WTC11 (cell line): ENCODE measurements around the gene CCDC167. TPM values are rescaled to one million over a fixed set of nuclear protein-coding genes. Genes with fewer than 3 reads are reported as not detected.

Source experiments
- ATAC-seq: fragments of 200-7000 bp; cut with Tn5 transposase; 2 replicates; pipeline ENCODE4 v1.10.0; 2021; ENCODE audit warnings: mild to moderate bottlenecking, moderate library complexity
- CTCF ChIA-PET: fragments of 300-600 bp; sonication (Branson Sonifier 250); formaldehyde crosslinking; loops from one replicate; lab custom pipeline; 2021; ENCODE audit warnings: antibody characterized with exemption; lab: Charles Lee
- POLR2A ChIA-PET: fragments of 350-600 bp; sonication (Branson Sonifier 250); formaldehyde crosslinking; loops from one replicate; lab custom pipeline; 2021; ENCODE audit warnings: antibody characterized with exemption; lab: Charles Lee
- DNase-seq: peaks from one replicate; pipeline ENCODE4 v3.0.0; 2021; ENCODE audit warnings: low spot score
- H3K27ac Mint-ChIP-seq: 2 replicates; pipeline ENCODE4 v1.8.0; 2021; ENCODE audit warnings: mixed read lengths
- H3K27me3 Mint-ChIP-seq: 2 replicates; pipeline ENCODE4 v1.8.0; 2021; ENCODE audit warnings: low read depth, mild to moderate bottlenecking, moderate library complexity, mixed read lengths
- H3K36me3 Mint-ChIP-seq: 2 replicates; pipeline ENCODE4 v1.8.0; 2021; ENCODE audit warnings: mixed read lengths
- H3K4me1 Mint-ChIP-seq: 2 replicates; pipeline ENCODE4 v1.8.0; 2022; ENCODE audit warnings: mixed read lengths
- H3K4me3 Mint-ChIP-seq: 2 replicates; pipeline ENCODE4 v1.8.0; 2021; ENCODE audit warnings: mild to moderate bottlenecking, moderate library complexity, mixed read lengths
- H3K9me3 Mint-ChIP-seq: 2 replicates; pipeline ENCODE4 v1.8.0; 2021; ENCODE audit warnings: mixed read lengths
- AR ChIP-seq: fragments of 250-450 bp; sonication (Bioruptor Pico); IDR thresholded peaks from 2 replicates; pipeline ENCODE4 v1.9.0; 2021; ENCODE audit warnings: mild to moderate bottlenecking
- FOXK1 ChIP-seq: sonication (generic); formaldehyde crosslinking; IDR thresholded peaks from 2 replicates; pipeline ENCODE4 v1.8.0; 2022; ENCODE audit warnings: mild to moderate bottlenecking, moderate library complexity, missing genetic modification reagents
- MYBL2 ChIP-seq: sonication (generic); formaldehyde crosslinking; IDR thresholded peaks from 2 replicates; pipeline ENCODE4 v1.8.1; 2023; ENCODE audit warnings: mild to moderate bottlenecking, moderate library complexity, missing genetic modification reagents
- NR1H2 ChIP-seq: sonication (generic); formaldehyde crosslinking; IDR thresholded peaks from 2 replicates; pipeline ENCODE4 v1.9.0; 2021; ENCODE audit warnings: mild to moderate bottlenecking, moderate library complexity, missing genetic modification reagents
- SMAD3 ChIP-seq: sonication (generic); formaldehyde crosslinking; IDR thresholded peaks from 2 replicates; pipeline ENCODE4 v1.8.0; 2022; ENCODE audit warnings: missing genetic modification reagents, mild to moderate bottlenecking, borderline replicate concordance
- SOX15 ChIP-seq: fragments of 250-450 bp; sonication (Bioruptor Pico); IDR thresholded peaks from 2 replicates; pipeline ENCODE4 v1.9.0; 2021; ENCODE audit warnings: mild to moderate bottlenecking
- STAT6 ChIP-seq: sonication (generic); formaldehyde crosslinking; conservative IDR thresholded peaks from 2 replicates; pipeline ENCODE4 v1.8.1; 2023; ENCODE audit warnings: mild to moderate bottlenecking, low read depth, missing genetic modification reagents, moderate library complexity
- ZNF317 ChIP-seq: sonication (generic); formaldehyde crosslinking; IDR thresholded peaks from 2 replicates; pipeline ENCODE4 v1.8.1; 2023; ENCODE audit warnings: low read depth, mild to moderate bottlenecking, moderate library complexity, missing genetic modification reagents, borderline replicate concordance
- ZNF416 ChIP-seq: fragments of 250-450 bp; sonication (Bioruptor Pico); IDR thresholded peaks from 2 replicates; pipeline ENCODE4 v1.9.0; 2021; ENCODE audit warnings: mild to moderate bottlenecking, inconsistent platforms
- ZNF532 ChIP-seq: fragments of 250-450 bp; sonication (Bioruptor Pico); IDR thresholded peaks from 2 replicates; pipeline ENCODE4 v1.9.0; 2021; ENCODE audit warnings: mild to moderate bottlenecking, borderline replicate concordance
- total RNA-seq: library from RNA; stranded (reverse); gene quantifications from 3 replicates; pipeline ENCODE4 v1.2.3, GENCODE V29; 2021
- TF ChIP-seq, protein P1 (sequence below): sonication (generic); formaldehyde crosslinking; conservative IDR thresholded peaks from 2 replicates; pipeline ENCODE4 v1.8.1; 2022; ENCODE audit warnings: mild to moderate bottlenecking, missing genetic modification reagents
- TF ChIP-seq, protein P2 (sequence below): sonication (generic); formaldehyde crosslinking; IDR thresholded peaks from 2 replicates; pipeline ENCODE4 v1.8.0; 2023; ENCODE audit warnings: mild to moderate bottlenecking, missing genetic modification reagents

Gene CCDC167
- total RNA-seq, 1 experiment from 2014 or later: 19.1 TPM

GRCh38 chr6:37528541-37528940 lies 28.8 kb upstream of the CCDC167 start (continued):
- TF ChIP-seq SMAD3 (CRISPR knock-in tag) (no peak), FOXK1 (no peak), ZNF532 (CRISPR knock-in tag) (no peak), MYBL2 (CRISPR knock-in tag) (no peak)

GRCh38 chr6:37525460-37526357 lies 26.0 kb upstream of the CCDC167 start:
- Mint-ChIP-seq H3K4me1 (peaks cover 6% of the 10 kb centered on the region), H3K27me3 (no peaks in the 10 kb centered on the region; the same call in none of the 2 replicates), H3K27ac (no peak overlapping the region), H3K4me3 (no peak overlapping the region), H3K36me3 (no peaks in the 10 kb centered on the region), H3K9me3 (no peaks in the 10 kb centered on the region)
- peak; percentile 71 for ATAC-seq
- ChIA-PET CTCF (interaction anchor here (0.5 to 3.1 kb wide), 8 partner anchors 9 to 128 kb away, joined by 3 to 25 read pairs (median 4); partner anchors contain the start of gene CCDC167), POLR2A (no interaction called here)
- peak; percentile 64 for DNase-seq
- TF ChIP-seq ZNF416 (CRISPR knock-in tag): no peak

DNA sequence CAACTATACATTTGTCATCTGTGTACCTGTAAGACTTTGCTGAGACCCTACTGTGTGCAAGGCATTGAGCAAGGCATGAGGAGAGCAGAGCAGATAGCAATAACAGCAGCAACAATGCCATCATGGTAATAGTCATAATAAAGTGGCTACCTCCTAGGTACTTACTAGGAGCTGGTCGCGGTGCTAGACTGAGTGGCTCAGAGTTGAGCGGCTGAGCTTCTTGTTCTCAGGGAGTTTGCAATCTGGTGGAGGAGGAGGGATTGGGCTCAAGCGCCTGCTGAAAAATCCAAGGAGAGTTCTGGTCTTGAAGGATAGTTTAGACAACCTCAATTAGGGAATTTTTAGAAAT lies 25.3 kb upstream of the CCDC167 start:
- peaks cover 6% of the 10 kb centered on the region for H3K4me1 Mint-ChIP-seq

More for the DNA sequence above, 25.3 kb upstream of the CCDC167 start:
- ATAC-seq (no peak), DNase-seq (no peak)
- TF ChIP-seq STAT6 (CRISPR knock-in tag) (no peak), SOX15 (CRISPR knock-in tag) (no peak), SMAD3 (CRISPR knock-in tag) (no peak), NR1H2 (CRISPR knock-in tag) (no peak), ZNF317 (CRISPR knock-in tag) (no peak), AR (CRISPR knock-in tag) (no peak)
- TF ChIP-seq, protein P1, sequence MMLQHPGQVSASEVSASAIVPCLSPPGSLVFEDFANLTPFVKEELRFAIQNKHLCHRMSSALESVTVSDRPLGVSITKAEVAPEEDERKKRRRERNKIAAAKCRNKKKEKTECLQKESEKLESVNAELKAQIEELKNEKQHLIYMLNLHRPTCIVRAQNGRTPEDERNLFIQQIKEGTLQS (CRISPR knock-in tag): no peak
- TF ChIP-seq, protein P2, sequence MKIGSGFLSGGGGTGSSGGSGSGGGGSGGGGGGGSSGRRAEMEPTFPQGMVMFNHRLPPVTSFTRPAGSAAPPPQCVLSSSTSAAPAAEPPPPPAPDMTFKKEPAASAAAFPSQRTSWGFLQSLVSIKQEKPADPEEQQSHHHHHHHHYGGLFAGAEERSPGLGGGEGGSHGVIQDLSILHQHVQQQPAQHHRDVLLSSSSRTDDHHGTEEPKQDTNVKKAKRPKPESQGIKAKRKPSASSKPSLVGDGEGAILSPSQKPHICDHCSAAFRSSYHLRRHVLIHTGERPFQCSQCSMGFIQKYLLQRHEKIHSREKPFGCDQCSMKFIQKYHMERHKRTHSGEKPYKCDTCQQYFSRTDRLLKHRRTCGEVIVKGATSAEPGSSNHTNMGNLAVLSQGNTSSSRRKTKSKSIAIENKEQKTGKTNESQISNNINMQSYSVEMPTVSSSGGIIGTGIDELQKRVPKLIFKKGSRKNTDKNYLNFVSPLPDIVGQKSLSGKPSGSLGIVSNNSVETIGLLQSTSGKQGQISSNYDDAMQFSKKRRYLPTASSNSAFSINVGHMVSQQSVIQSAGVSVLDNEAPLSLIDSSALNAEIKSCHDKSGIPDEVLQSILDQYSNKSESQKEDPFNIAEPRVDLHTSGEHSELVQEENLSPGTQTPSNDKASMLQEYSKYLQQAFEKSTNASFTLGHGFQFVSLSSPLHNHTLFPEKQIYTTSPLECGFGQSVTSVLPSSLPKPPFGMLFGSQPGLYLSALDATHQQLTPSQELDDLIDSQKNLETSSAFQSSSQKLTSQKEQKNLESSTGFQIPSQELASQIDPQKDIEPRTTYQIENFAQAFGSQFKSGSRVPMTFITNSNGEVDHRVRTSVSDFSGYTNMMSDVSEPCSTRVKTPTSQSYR: no peak
- no peak overlapping the region for H3K4me3 Mint-ChIP-seq
- ChIA-PET CTCF (interaction anchor here (1.0 to 3.1 kb wide), 4 partner anchors 12 to 41 kb away, joined by 3 to 25 read pairs (median 8); no protein-coding TSS in a partner anchor), POLR2A (no interaction called here)
- no peaks in the 10 kb centered on the region for H3K9me3 Mint-ChIP-seq
- no peaks in the 10 kb centered on the region for H3K36me3 Mint-ChIP-seq
- H3K27ac Mint-ChIP-seq: no peak overlapping the region
- H3K27me3 Mint-ChIP-seq: no peaks in the 10 kb centered on the region; the same call in 1 of the 2 replicates
